PC-9 (cell line): ENCODE data around the gene AKIP1.

Experiments used
- CTCF ChIP-seq: fragments of 200-600 bp; sonication (generic); conservative IDR thresholded peaks from 2 replicates; pipeline ENCODE4 v1.6.1; 2017; ENCODE audit warnings: mixed run types, antibody characterized with exemption, mild to moderate bottlenecking, moderate library complexity
- EZH2 ChIP-seq: fragments of 200-600 bp; sonication (generic); IDR thresholded peaks from 2 replicates; pipeline ENCODE4 v1.8.0; 2017; ENCODE audit warnings: antibody characterized with exemption, low read depth

- TF ChIP-seq CTCF (no peak), EZH2 (no peak)
These were observed 39.7 kb upstream of the AKIP1 start for GRCh38 chr11:8871171-8871775.
